HEK293T (cell line): Measurements from ENCODE around the gene SLC13A3.

Source experiments
- BHLHE40 ChIP-seq: fragments of 450-650 bp; IDR thresholded peaks from 2 replicates; pipeline ENCODE4 v1.6.1; 2016; ENCODE audit warnings: mild to moderate bottlenecking, moderate library complexity, borderline replicate concordance
- ELF4 ChIP-seq: fragments of 450-650 bp; IDR thresholded peaks from 2 replicates; pipeline ENCODE4 v1.6.1; 2017; ENCODE audit warnings: antibody characterized with exemption
- FOXK2 ChIP-seq: fragments of 450-650 bp; IDR thresholded peaks from 2 replicates; pipeline ENCODE4 v1.6.1; 2016; ENCODE audit warnings: mild to moderate bottlenecking
- FOXM1 ChIP-seq: fragments of 450-650 bp; IDR thresholded peaks from 2 replicates; pipeline ENCODE4 v1.6.1; 2017; ENCODE audit warnings: mild to moderate bottlenecking, borderline replicate concordance
- NFRKB ChIP-seq: fragments of 450-650 bp; IDR thresholded peaks from 2 replicates; pipeline ENCODE4 v1.6.1; 2016; ENCODE audit warnings: mild to moderate bottlenecking, moderate library complexity
- SUZ12 ChIP-seq: fragments of 450-650 bp; IDR thresholded peaks from 2 replicates; pipeline ENCODE4 v1.6.1; 2016; ENCODE audit warnings: mild to moderate bottlenecking
- TARDBP ChIP-seq: fragments of 450-650 bp; IDR thresholded peaks from 2 replicates; pipeline ENCODE4 v1.6.1; 2016

DNA sequence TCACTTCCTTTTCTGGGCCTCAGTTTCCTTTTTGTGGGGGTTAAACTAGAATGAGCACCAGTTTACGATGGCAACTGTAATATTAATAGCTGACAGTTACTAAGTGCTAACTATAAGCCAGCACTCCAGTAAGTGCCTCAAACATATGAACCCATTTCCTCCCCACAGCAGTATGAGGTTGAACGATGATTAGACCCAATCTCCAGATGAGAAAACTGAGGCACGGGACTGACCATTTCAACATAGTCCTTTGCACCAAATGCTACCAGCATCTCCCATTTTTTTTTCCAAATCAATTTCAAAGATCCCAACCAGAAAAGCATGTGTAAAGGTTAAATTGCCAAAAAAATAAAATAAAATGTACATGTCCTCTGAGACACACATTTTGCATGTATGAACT is 7.1 kb downstream of the SLC13A3 start:
- TF ChIP-seq SUZ12 (no peak), BHLHE40 (no peak), FOXK2 (no peak), NFRKB (no peak), TARDBP (no peak), ELF4 (no peak), FOXM1 (no peak)
